ENCODE measurements around the gene PLEKHM3. TPM values are rescaled to one million over a fixed set of nuclear protein-coding genes. Genes with fewer than 3 reads are reported as not detected.

PLEKHM3 gene, protein sequence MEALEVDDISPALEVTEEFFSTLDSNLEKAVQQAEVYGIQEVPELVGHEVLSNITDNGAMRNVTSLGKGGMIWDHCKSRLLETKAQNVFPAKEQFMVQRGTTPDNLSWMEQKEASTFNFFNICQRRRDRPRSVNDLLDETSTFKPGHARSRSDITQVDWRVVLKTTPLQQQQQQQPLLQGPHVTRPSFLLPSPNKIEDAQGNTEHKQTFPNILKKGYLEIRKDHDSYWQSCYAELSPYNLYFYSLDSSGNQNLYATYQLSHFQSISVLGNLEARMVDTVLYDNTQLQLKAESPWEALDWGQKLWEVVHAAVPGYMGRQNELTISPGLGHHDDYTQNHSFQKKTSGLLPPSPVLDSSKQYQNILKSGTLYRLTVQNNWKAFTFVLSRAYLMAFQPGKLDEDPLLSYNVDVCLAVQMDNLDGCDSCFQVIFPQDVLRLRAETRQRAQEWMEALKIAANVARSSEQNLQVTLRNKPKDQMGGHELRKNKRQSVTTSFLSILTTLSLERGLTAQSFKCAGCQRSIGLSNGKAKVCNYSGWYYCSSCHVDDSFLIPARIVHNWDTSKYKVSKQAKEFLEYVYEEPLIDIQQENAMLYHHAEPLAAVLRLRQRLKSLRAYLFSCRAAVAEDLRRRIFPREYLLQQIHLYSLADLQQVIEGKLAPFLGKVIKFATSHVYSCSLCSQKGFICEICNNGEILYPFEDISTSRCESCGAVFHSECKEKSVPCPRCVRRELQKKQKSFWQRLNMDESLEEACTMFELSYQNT
- total RNA-seq: 10 to 100 TPM; 22.0 to 29.1 (median 25.0) TPM

DNA sequence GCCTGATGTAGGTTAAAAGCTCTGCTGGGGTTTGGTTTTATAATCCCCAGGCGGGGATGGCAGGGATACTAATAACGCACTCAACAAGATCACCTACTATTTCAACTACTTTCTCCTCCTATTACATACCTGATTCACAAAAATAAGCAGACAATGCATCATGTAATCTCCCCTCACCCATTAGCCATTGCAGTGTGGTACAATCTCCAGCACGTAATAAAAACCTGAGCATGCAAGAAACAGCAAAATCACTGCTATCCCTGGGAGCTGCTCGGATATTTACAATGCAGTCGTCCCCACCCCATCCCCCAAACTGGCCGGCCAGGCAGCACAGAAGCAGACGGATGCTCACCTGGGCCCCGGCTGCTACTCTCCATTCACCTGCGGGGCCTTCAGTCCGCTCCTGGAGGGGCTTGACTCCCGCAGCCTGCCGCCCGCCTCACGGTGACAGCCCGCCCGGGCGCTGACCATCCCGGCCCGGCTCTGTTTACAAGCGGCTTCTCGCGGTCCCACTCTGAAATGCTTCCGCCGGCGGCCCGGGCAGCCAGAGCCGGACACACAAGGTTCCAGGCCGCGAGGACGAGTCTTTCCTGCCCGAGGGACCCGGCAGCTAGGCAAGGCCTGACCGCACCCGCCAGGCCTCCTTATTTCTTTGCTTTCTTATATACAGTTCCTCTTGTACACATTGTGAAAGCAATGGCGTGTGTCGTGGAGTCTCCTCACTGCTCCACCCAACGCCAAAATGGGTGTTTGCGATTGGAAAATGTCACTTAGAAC is at the start of gene PLEKHM3:
Gene PLEKHM3, minus strand, starts transcription at position 491 of the 777 bp plus-strand sequence. CDS start 23,888 bp downstream, outside the sequence.
- peak within 1 kb of the TSS; percentile 58 to 81 (median 70) for H3K4me3 ChIP-seq
- H3K9me3 ChIP-seq: no peaks in the 10 kb centered on the region
- no peaks in the 10 kb centered on the region for H3K36me3 ChIP-seq
- TF ChIP-seq POLR2A (IDR thresholded peaks at IDR 0.05) (peak in 1 of 2 donors; percentile 26), EP300 (IDR thresholded peaks at IDR 0.05) (peak; percentile 40 to 89)
- TF ChIP-seq, protein P1, sequence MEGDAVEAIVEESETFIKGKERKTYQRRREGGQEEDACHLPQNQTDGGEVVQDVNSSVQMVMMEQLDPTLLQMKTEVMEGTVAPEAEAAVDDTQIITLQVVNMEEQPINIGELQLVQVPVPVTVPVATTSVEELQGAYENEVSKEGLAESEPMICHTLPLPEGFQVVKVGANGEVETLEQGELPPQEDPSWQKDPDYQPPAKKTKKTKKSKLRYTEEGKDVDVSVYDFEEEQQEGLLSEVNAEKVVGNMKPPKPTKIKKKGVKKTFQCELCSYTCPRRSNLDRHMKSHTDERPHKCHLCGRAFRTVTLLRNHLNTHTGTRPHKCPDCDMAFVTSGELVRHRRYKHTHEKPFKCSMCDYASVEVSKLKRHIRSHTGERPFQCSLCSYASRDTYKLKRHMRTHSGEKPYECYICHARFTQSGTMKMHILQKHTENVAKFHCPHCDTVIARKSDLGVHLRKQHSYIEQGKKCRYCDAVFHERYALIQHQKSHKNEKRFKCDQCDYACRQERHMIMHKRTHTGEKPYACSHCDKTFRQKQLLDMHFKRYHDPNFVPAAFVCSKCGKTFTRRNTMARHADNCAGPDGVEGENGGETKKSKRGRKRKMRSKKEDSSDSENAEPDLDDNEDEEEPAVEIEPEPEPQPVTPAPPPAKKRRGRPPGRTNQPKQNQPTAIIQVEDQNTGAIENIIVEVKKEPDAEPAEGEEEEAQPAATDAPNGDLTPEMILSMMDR (IDR thresholded peaks at IDR 0.05): peak in 1 of 5 experiments; percentile 38
- H3K27me3 ChIP-seq: no peaks in the 10 kb centered on the region
- H3K4me1 ChIP-seq: peaks cover 0 to 32% (median 4%) of the 10 kb centered on the region in 4 donors
- DNase-seq (ENCODE audit: low spot score in 2 of 2): peak; percentile 70 to 79
- 2 to 3% methylated on average over 28 to 38 of the region's 38 CpGs for WGBS, 2 donors
- peak within 1 kb of the TSS; percentile 74 to 86 (median 82) for H3K27ac ChIP-seq

- 32 to 49% methylated on average over 9 of the region's 9 CpGs for WGBS, 2 donors
- H3K9me3 ChIP-seq: no peaks in the 10 kb centered on the region
- no peak for DNase-seq (ENCODE audit: low spot score in 2 of 2)
- no peaks in the 10 kb centered on the region for H3K4me1 ChIP-seq
- H3K4me3 ChIP-seq: no peak overlapping the region
- TF ChIP-seq EP300 (IDR thresholded peaks at IDR 0.05) (no peak), POLR2A (IDR thresholded peaks at IDR 0.05) (no peak)
- TF ChIP-seq, protein P1 (IDR thresholded peaks at IDR 0.05): no peak
- H3K27ac ChIP-seq: no peak overlapping the region
- H3K36me3 ChIP-seq: no peaks in the 10 kb centered on the region
- H3K27me3 ChIP-seq: no peaks in the 10 kb centered on the region
Measured at GRCh38 chr2:208074610-208075356, 49.5 kb upstream of the PLEKHM3 start.

GRCh38 chr2:208072250-208072892 is 47.0 kb upstream of the PLEKHM3 start:
- no peaks in the 10 kb centered on the region for H3K4me1 ChIP-seq
- 26 to 27% methylated on average over 9 of the region's 9 CpGs for WGBS, 2 donors
- H3K27ac ChIP-seq: no peak overlapping the region
- TF ChIP-seq, protein P1 (IDR thresholded peaks at IDR 0.05): peak; percentile 65 to 77 (median 71)
- TF ChIP-seq EP300 (IDR thresholded peaks at IDR 0.05) (no peak), POLR2A (IDR thresholded peaks at IDR 0.05) (no peak)
- H3K36me3 ChIP-seq: no peaks in the 10 kb centered on the region
- no peaks in the 10 kb centered on the region for H3K27me3 ChIP-seq
- H3K9me3 ChIP-seq: no peaks in the 10 kb centered on the region
- H3K4me3 ChIP-seq: no peak overlapping the region
- DNase-seq (ENCODE audit: low spot score in 2 of 2): peak; percentile 36 to 81

DNA sequence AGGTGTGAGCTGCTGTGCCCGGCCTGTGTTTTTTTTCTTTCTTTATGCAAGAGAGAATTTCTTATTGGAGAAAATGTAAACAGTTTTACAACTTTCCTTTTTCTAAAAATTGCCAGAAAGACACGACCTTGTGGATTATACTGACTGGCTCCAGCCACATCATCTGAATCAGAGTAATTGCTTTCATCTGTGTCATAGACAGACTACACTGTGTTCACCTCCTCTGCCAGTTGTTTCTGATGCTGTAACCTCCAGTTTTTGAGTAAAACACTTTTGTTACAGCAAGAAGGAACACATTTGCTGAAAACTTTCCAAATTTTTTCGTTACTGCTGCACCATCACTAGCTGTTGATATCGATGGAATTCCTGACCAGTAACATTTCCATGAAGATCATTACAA is 43.9 kb upstream of the PLEKHM3 start:
- DNase-seq (ENCODE audit: low spot score in 2 of 2): no peak
- Histone ChIP-seq H3K36me3 (no peaks in the 10 kb centered on the region), H3K27ac (no peak overlapping the region), H3K4me3 (no peak overlapping the region), H3K27me3 (no peaks in the 10 kb centered on the region), H3K4me1 (no peaks in the 10 kb centered on the region), H3K9me3 (no peaks in the 10 kb centered on the region)
- 63 to 64% methylated on average over 4 of the region's 4 CpGs for WGBS, 2 donors
- TF ChIP-seq EP300 (IDR thresholded peaks at IDR 0.05): no peak
- TF ChIP-seq, protein P1 (IDR thresholded peaks at IDR 0.05): no peak
- no peak for TF ChIP-seq POLR2A (IDR thresholded peaks at IDR 0.05)
